Bronchial epithelial cell (primary cell): ENCODE measurements around the gene A3GALT2. TPM values are rescaled to one million over a fixed set of nuclear protein-coding genes. Genes with fewer than 3 reads are reported as not detected.

Experiments used
- DNase-seq: peaks from one replicate; pipeline ENCODE4 v3.0.0-alpha.2; 2010; ENCODE audit warnings: low read depth
- FAIRE-seq: peaks from 2 replicates; lab custom pipeline; 2011; peaks lifted over from hg19 to GRCh38; lab: Jason Lieb, UNC
- H3K27me3 ChIP-seq: 2 replicates; pipeline ENCODE4 v1.5.1; 2011; ENCODE audit warnings: low read length; ENCODE audit not compliant: control insufficient read depth, insufficient read depth
- H3K36me3 ChIP-seq: 2 replicates; pipeline ENCODE4 v1.5.1; 2011; ENCODE audit warnings: low read length; ENCODE audit not compliant: control insufficient read depth, insufficient read depth
- H3K4me3 ChIP-seq: 2 replicates; pipeline ENCODE4 v1.5.1; 2011; ENCODE audit warnings: mild to moderate bottlenecking, low read depth, low read length, control low read depth
- total RNA-seq: library from RNA; depleted of rRNA; stranded (reverse); fragments of >200 nt; gene quantifications from 2 replicates; pipeline ENCODE4 v1.2.1, GENCODE V29; 2014
- TF ChIP-seq, protein P1 (sequence below): IDR thresholded peaks from 2 replicates; pipeline ENCODE4 v1.5.1; 2011; ENCODE audit warnings: mild to moderate bottlenecking, moderate library complexity, low read length, control low read depth, inconsistent platforms; ENCODE audit not compliant: insufficient read depth, severe bottlenecking

Gene A3GALT2
- total RNA-seq, 1 donor from 2014 or later: not detected

DNA sequence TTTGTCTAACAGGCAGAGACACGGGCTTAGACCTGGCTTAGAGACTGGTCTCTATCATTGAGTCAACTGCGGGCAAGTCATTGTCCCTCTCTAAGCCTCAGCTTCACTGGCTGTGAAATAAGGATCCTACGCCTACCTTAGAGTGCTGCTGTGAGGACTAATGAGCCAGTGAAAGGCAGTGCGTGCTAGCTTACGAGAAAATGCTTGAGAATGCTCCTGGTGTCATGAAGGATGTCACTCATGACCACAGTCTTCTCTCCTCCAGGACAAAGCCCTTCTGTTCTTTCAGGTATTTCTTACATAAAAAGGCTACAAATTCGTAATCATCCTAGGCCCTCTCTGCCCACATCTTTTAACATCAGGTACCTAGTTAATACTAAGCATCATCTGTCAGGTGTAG is 16.5 kb upstream of the A3GALT2 start:
- TF ChIP-seq, protein P1, sequence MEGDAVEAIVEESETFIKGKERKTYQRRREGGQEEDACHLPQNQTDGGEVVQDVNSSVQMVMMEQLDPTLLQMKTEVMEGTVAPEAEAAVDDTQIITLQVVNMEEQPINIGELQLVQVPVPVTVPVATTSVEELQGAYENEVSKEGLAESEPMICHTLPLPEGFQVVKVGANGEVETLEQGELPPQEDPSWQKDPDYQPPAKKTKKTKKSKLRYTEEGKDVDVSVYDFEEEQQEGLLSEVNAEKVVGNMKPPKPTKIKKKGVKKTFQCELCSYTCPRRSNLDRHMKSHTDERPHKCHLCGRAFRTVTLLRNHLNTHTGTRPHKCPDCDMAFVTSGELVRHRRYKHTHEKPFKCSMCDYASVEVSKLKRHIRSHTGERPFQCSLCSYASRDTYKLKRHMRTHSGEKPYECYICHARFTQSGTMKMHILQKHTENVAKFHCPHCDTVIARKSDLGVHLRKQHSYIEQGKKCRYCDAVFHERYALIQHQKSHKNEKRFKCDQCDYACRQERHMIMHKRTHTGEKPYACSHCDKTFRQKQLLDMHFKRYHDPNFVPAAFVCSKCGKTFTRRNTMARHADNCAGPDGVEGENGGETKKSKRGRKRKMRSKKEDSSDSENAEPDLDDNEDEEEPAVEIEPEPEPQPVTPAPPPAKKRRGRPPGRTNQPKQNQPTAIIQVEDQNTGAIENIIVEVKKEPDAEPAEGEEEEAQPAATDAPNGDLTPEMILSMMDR: no peak
- no peak overlapping the region for H3K4me3 ChIP-seq

DNA sequence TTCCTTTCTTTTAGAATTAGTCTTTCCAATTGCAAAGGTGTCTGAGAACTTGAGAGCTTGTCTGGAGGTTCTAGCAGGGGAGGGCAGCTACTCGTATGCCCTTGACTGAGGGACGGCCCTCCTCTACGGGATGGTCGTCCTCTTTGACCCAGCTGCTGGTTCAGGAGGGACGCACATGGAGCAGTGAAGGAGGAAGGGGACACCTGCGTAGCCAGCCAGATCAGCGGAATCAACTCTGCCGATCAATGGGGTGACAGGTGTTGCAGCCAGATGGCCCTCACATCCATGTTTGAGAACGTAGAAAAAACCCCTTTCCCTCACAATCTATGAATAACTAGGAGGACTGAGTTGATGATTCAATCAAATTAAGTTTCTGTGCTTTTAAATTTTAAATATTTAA is 15.7 kb upstream of the A3GALT2 start:
- no peaks in the 10 kb centered on the region for H3K27me3 ChIP-seq
- FAIRE-seq (no peak), DNase-seq (no peak)
- H3K36me3 ChIP-seq: peaks cover 22% of the 10 kb centered on the region
- no peak overlapping the region for H3K4me3 ChIP-seq
- TF ChIP-seq, protein P1: no peak

More for the DNA sequence above, 16.5 kb upstream of the A3GALT2 start:
- Histone ChIP-seq H3K27me3 (no peaks in the 10 kb centered on the region), H3K36me3 (peaks cover 18% of the 10 kb centered on the region)
- no peak for DNase-seq
- FAIRE-seq: no peak

DNA sequence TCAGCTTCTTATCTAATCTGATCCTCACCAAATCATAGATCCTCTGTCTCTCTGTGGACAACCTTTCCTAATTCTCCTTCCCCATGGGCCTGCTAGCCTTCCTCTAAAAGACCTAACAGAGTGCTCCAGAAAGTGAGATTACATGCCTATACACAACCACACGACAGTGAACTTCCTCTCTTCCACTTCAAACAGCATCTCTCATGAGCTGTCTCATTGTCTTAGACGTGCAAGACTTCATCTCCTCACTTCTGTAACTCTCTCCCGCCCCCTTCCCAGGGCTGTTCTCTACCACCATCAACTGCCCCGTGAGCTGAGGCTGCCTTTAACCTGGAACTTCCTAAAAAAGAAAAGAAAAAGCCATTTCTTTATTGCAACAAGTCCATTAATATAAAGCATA is 14.1 kb upstream of the A3GALT2 start:
- no peak for FAIRE-seq
- Histone ChIP-seq H3K27me3 (no peaks in the 10 kb centered on the region), H3K4me3 (no peak overlapping the region), H3K36me3 (peaks cover 31% of the 10 kb centered on the region)
- TF ChIP-seq, protein P1: no peak
- no peak for DNase-seq

DNA sequence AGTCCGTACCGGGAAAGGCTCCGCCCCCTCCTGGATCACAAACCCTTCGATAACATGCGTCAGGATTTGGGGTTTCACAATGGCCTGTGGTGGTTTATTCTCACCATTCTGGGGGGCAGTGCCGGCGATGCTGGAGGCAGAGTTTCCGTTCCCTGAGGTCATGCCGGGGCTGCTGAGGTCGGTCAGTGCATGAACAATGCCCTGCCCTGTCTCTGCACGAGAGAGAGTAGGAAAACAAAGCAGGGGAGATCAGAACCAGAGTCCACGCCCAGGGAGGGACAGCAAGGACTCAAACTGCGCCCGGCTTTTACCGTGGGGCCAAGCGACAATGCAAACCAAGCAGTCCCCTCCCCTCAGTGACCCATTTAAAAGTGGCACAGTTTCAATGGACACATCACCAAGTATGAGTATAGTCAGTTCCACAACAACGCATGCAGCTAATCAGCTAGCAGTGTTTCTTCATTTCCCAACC is 13.2 kb upstream of the A3GALT2 start:
- FAIRE-seq: no peak
- peaks cover 38% of the 10 kb centered on the region for H3K36me3 ChIP-seq
- no peak for DNase-seq
- no peaks in the 10 kb centered on the region for H3K27me3 ChIP-seq
- TF ChIP-seq, protein P1: no peak
- H3K4me3 ChIP-seq: no peak overlapping the region

DNA sequence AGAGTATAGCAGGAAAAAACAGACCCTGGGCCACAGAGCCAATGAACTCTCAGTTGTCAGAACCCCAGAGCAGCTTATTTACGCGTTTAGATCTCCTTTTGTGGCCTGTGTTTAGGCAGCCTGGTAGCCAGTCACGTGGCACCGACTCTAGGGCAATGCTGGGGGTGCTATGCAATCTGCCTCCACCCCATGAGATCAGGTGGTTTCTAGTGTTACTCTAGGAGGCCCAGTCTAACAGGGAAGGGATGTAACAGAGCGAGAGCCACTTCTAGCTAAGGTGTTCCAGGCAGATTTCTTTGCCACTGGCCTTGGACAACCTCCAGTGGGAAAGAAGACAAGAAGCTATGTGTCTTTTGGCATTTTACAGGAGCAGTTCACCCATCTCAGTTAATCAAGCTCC is 12.0 kb upstream of the A3GALT2 start:
- DNase-seq: no peak
- H3K36me3 ChIP-seq: peaks cover 44% of the 10 kb centered on the region

More for the DNA sequence above, 12.0 kb upstream of the A3GALT2 start:
- TF ChIP-seq, protein P1: no peak
- H3K27me3 ChIP-seq: no peaks in the 10 kb centered on the region
- no peak overlapping the region for H3K4me3 ChIP-seq
- peak; percentile 32 for FAIRE-seq
